Lung (tissue), 12 donors: ENCODE measurements around the gene HCFC1. TPM values are rescaled to one million over a fixed set of nuclear protein-coding genes. Genes with fewer than 3 reads are reported as not detected.

Experiments used
- ATAC-seq: fragments of 200-7000 bp; cut with Tn5 transposase; one replicate; pipeline ENCODE4 v1.9.1; 2020; ENCODE audit warnings: moderate number of reproducible peaks; ENCODE audit not compliant: insufficient read depth, low FRiP score
- DNase-seq, 3 donors: peaks; one replicate each; pipeline ENCODE4 v3.0.0-alpha.2; 2013 to 2017
- H3K27ac ChIP-seq, 2 donors: one replicate each; pipeline ENCODE4 v1.5.1; 2013; ENCODE audit warnings: mild to moderate bottlenecking in 2 of 2, moderate library complexity in 2 of 2, control low read depth in 1 of 2, inconsistent platforms in 1 of 2, low read depth in 1 of 2, low read length in 1 of 2
- H3K27me3 ChIP-seq, 3 donors: one replicate each; pipeline ENCODE4 v1.5.1; 2013; ENCODE audit warnings: low read length in 2 of 3; ENCODE audit not compliant: control insufficient read depth in 3 of 3, insufficient read depth in 3 of 3
- H3K36me3 ChIP-seq, 4 donors: one replicate each; pipeline ENCODE4 v1.5.1; 2013; ENCODE audit warnings: low read length in 4 of 4, mild to moderate bottlenecking in 1 of 4, moderate library complexity in 1 of 4; ENCODE audit not compliant: control insufficient read depth in 4 of 4, insufficient read depth in 4 of 4
- H3K4me1 ChIP-seq, 5 donors: one replicate each; pipeline ENCODE4 v1.5.1; 2013; ENCODE audit warnings: low read length in 5 of 5, mild to moderate bottlenecking in 2 of 5, moderate library complexity in 1 of 5; ENCODE audit not compliant: control insufficient read depth in 5 of 5, insufficient read depth in 5 of 5
- H3K4me3 ChIP-seq: one replicate; pipeline ENCODE4 v1.5.1; 2013; ENCODE audit warnings: mild to moderate bottlenecking, control low read depth, moderate library complexity
- H3K9ac ChIP-seq, 2 donors: one replicate each; pipeline ENCODE4 v1.5.1; 2013; ENCODE audit warnings: low read length in 2 of 2, control low read depth in 1 of 2; ENCODE audit not compliant: insufficient read depth in 1 of 2
- H3K9me3 ChIP-seq, 4 donors: one replicate each; pipeline ENCODE4 v1.5.1; 2013; ENCODE audit warnings: low read length in 3 of 4, mild to moderate bottlenecking in 1 of 4, moderate library complexity in 1 of 4; ENCODE audit not compliant: control insufficient read depth in 4 of 4, insufficient read depth in 3 of 4
- WGBS, 2 donors: extraction: QIAGEN DNeasy Blood & Tissue Kit; methylation state at CpG; one replicate each; pipeline ENCODE4 v1.1.7; 2013; 5-methylcytosine and 5-hydroxymethylcytosine counted together
- polyA plus RNA-seq, 2 donors: library from polyadenylated mRNA; stranded (reverse); fragments of 200-250 nt; gene quantifications; one replicate each; pipeline ENCODE4 v1.2.1, GENCODE V29; 2013
- total RNA-seq, 2 donors: library from RNA; depleted of rRNA in 1 of 2; stranded (reverse); fragments of >200 nt in 1 of 2; gene quantifications; one replicate each; pipeline ENCODE4 v1.2.1, GENCODE V29; 2014 to 2021
- TF ChIP-seq, protein P1 (sequence below): IDR thresholded peaks from 2 replicates; pipeline ENCODE4 v1.5.1; 2012; ENCODE audit warnings: mild to moderate bottlenecking; ENCODE audit errors: control extremely low read depth, extremely low read depth
- donor health status: control.
- donor health status: control.
- donor health status: Bipolar disorder and iron deficiency.
- donor health status: healthy.
- donor health status: DM: yes; HTN: yes; CAD: no.

The HCFC1 gene
- total and polyA plus RNA-seq, 4 donors: 10.7 to 59.4 (median 24.1) TPM

GRCh38 chrX:153932220-153932915 is 39.2 kb downstream of the HCFC1 start:
- Histone ChIP-seq H3K36me3 (peaks cover 0 to 11% (median 4%) of the 10 kb centered on the region in 4 donors), H3K27me3 (no peaks in the 10 kb centered on the region), H3K9ac (no peak overlapping the region), H3K4me3 (no peak overlapping the region), H3K27ac (no peak overlapping the region), H3K4me1 (peaks cover 0 to 12% (median 0%) of the 10 kb centered on the region in 5 donors), H3K9me3 (peaks cover 0 to 3% (median 0%) of the 10 kb centered on the region in 4 donors)
- ATAC-seq (no peak), DNase-seq (no peak)
- TF ChIP-seq, protein P1, sequence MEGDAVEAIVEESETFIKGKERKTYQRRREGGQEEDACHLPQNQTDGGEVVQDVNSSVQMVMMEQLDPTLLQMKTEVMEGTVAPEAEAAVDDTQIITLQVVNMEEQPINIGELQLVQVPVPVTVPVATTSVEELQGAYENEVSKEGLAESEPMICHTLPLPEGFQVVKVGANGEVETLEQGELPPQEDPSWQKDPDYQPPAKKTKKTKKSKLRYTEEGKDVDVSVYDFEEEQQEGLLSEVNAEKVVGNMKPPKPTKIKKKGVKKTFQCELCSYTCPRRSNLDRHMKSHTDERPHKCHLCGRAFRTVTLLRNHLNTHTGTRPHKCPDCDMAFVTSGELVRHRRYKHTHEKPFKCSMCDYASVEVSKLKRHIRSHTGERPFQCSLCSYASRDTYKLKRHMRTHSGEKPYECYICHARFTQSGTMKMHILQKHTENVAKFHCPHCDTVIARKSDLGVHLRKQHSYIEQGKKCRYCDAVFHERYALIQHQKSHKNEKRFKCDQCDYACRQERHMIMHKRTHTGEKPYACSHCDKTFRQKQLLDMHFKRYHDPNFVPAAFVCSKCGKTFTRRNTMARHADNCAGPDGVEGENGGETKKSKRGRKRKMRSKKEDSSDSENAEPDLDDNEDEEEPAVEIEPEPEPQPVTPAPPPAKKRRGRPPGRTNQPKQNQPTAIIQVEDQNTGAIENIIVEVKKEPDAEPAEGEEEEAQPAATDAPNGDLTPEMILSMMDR: no peak
- 92 to 96% methylated on average over 11 to 13 of the region's 13 CpGs for WGBS, 2 donors

- Histone ChIP-seq H3K27me3 (no peaks in the 10 kb centered on the region), H3K4me3 (no peak overlapping the region), H3K36me3 (peaks cover 0 to 11% (median 4%) of the 10 kb centered on the region in 4 donors), H3K4me1 (peaks cover 0 to 18% (median 0%) of the 10 kb centered on the region in 5 donors), H3K9ac (no peak overlapping the region), H3K9me3 (peaks cover 0 to 3% (median 0%) of the 10 kb centered on the region in 4 donors), H3K27ac (peak overlapping the region in 1 of 2 donors; percentile 8)
- 93 to 98% methylated on average over 10 to 13 of the region's 13 CpGs for WGBS, 2 donors
- TF ChIP-seq, protein P1: no peak
- DNase-seq (no peak), ATAC-seq (no peak)
Measured at GRCh38 chrX:153931748-153932147, 39.9 kb downstream of the HCFC1 start.

DNA sequence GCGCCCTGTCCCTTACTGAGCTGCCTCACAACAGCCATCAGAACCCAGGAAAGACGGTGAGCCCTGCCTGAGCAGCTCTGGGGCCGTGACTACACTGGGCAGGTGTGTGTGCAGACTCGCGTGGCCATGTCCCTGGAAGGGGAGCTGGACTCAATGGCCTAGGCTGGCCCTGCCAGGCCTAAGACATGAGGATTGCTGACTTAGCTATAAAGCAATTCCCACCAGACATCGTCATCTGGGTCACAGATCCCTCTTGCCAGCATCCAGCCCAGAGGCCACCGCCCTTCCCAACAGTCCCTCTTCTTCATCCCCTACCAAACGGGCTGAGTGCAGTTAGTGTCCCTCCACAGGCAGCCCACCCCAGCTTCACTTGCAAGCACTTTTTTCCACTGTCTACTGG is 40.5 kb downstream of the HCFC1 start:
- no peak for DNase-seq
- Histone ChIP-seq H3K9ac (no peak overlapping the region), H3K4me3 (no peak overlapping the region), H3K27me3 (no peaks in the 10 kb centered on the region), H3K36me3 (peaks cover 0 to 11% (median 4%) of the 10 kb centered on the region in 4 donors), H3K4me1 (peaks cover 0 to 24% (median 0%) of the 10 kb centered on the region in 5 donors), H3K27ac (no peak overlapping the region), H3K9me3 (peaks cover 0 to 3% (median 0%) of the 10 kb centered on the region in 4 donors)
- ATAC-seq: no peak
- TF ChIP-seq, protein P1: no peak
- WGBS, 2 donors: 91 to 96% methylated on average over 3 to 8 of the region's 8 CpGs
